Glomerular endothelial cell (primary cell): ENCODE measurements around the gene DOCK4. TPM values are rescaled to one million over a fixed set of nuclear protein-coding genes. Genes with fewer than 3 reads are reported as not detected.
"Not testable (repeated sequence)": the region's sequence is repeated elsewhere in the genome, so short reads cannot be mapped to it uniquely, and the experiment has no call there.

Experiments
- DNase-seq: peaks from one replicate; pipeline ENCODE4 v3.0.0-alpha.2; 2011; ENCODE audit warnings: low read depth, low spot score; ENCODE audit errors: extremely low read depth
- total RNA-seq: library from RNA; depleted of rRNA; stranded (reverse); fragments of >200 nt; gene quantifications from 2 replicates; pipeline ENCODE4 v1.2.3, GENCODE V29; 2015

The DOCK4 gene
- total RNA-seq, 1 donor from 2014 or later, result 150 TPM

- no peak for DNase-seq
These were observed 69.8 kb downstream of the DOCK4 start for GRCh38 chr7:112136271-112137008.

DNA sequence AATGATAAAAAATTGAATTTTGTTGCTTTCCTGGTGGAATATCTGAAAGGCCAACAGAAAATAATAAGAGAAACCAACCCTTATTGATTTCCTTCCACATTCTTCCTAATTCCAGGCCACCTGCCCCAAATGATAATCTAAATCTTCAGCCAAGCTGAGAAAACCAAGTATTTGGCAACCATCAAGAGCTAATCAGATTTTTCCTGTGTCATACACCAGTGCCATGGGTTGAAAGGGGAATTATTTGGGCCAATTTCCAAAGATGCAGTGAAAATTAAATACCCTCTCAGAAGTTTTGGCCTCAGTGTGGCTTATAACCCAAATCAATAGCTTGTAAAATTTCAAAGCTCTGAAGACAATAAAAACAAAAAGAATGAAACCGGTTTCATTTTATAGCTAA, 70.4 kb downstream of the DOCK4 start:
- DNase-seq, result no peak

GRCh38 chr7:112134039-112134438, 72.2 kb downstream of the DOCK4 start:
- DNase-seq, result no peak

DNA sequence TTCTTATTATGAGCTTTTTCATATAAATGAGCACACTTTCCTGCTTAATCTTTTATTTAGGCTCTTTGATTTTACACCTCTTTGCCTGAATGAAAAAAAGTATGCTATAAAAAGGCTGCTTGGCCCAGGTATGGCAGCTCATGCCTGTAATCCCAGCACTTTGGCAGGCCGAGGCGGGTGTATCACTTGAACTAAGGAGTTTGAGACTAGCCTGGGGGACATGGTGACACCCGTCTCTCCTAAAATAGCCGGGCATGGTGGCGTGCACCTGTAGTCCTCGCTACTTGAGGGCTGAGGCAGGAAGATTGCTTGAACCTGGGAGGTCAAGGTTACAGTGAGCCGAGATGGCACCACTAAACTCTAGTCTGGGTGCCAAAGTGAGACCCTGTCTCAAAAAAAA, 72.9 kb downstream of the DOCK4 start:
- no peak for DNase-seq

DNA sequence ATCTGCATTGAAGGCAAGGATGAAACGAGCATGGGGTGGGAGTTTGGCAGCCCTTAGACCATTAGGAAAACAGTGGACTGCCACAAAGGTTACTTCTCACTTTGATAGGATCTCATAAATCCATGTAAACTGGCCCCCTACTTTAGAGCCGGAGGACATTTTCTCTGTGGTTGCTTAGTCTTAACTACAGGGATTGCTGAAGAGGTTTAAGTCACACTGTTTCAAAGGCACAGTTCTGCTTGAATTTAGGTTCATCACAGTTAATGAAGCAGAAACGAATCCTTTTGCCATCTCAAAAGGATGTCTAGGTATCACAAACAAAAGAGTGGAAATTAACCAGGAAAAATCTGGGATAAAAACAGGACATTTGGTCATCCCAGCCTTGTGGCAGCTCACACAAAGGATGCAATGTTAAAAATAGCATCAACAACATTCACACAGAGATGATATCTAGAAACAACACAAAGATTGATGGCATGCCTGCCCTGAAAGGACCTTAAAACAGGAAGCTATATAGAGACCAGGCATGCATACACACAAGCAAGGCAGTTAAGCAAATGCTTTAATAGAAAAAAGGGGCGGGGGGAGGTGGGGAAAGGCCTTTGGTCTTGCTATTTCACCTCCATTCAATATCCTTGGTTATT, 74.0 kb downstream of the DOCK4 start:
- peak; percentile 80 for DNase-seq

GRCh38 chr7:112130729-112131410, 75.3 kb downstream of the DOCK4 start:
- DNase-seq, result no peak

GRCh38 chr7:112129655-112130323, 76.4 kb downstream of the DOCK4 start:
- no peak for DNase-seq

GRCh38 chr7:112128461-112129425, 77.5 kb downstream of the DOCK4 start:
- not testable (repeated sequence) for DNase-seq

DNA sequence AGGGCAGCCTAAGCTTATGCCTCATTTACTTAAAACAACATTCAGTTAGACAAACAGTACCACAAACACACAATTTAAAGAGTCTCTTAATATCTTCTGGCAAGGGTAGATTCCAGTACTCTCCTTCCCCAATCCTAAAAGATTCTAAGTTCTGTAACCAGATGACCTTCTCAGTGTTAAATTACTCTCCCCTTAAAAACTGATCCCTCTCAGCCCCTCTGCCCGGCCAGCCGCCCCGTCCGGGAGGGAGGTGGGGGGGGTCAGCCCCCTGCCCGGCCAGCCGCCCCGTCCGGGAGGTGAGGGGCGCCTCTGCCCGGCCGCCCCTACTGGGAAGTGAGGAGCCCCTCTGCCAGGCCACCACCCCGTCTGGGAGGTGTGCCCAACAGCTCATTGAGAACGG, 78.2 kb downstream of the DOCK4 start:
- not testable (repeated sequence) for DNase-seq

GRCh38 chr7:112125250-112125649, 80.9 kb downstream of the DOCK4 start:
- DNase-seq, result no peak

- DNase-seq, result no peak
These were observed 82.0 kb downstream of the DOCK4 start for GRCh38 chr7:112124061-112124766.

- DNase-seq, result no peak
These were observed 83.4 kb downstream of the DOCK4 start for GRCh38 chr7:112122798-112123197.

DNA sequence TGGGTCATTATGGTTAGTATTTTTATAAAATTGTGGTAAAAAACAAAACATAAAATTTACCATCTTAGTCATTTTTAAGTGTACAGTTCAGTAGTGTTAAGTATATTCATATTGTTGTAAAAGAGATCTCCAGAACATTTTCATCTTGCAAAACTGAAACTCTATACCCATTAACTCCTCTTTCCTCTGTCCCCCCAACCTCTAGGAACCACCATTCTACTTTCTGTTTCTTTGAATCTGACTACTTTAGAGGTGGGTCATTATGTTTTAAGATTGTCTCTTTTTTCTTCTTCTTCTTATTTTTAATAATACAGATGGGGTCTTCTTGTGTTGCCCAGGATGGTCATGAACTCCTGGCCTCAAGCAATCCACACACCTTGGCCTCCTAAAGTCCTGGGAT, 84.1 kb downstream of the DOCK4 start:
- no peak for DNase-seq

DNA sequence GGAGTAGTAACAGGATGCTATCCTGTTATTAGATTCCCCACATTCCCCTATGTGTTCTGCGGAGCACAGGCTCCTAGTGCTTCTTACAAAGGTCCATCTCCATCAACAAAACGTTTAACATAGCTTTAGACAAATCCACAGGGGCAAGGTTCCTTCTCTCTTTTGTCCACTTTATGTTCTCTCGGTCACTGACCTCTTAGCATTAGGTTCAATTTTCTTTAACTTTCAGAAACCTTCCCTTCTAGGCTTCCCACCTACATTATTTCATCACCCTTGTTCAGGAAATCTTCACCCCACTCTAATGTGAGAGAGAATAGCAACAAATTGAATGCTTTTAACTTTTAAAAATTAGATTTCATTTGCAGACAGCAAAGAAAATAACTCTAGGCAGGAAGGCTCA, 84.9 kb downstream of the DOCK4 start:
- no peak for DNase-seq

- no peak for DNase-seq
These were observed 85.4 kb downstream of the DOCK4 start for GRCh38 chr7:112120696-112121217.

DNA sequence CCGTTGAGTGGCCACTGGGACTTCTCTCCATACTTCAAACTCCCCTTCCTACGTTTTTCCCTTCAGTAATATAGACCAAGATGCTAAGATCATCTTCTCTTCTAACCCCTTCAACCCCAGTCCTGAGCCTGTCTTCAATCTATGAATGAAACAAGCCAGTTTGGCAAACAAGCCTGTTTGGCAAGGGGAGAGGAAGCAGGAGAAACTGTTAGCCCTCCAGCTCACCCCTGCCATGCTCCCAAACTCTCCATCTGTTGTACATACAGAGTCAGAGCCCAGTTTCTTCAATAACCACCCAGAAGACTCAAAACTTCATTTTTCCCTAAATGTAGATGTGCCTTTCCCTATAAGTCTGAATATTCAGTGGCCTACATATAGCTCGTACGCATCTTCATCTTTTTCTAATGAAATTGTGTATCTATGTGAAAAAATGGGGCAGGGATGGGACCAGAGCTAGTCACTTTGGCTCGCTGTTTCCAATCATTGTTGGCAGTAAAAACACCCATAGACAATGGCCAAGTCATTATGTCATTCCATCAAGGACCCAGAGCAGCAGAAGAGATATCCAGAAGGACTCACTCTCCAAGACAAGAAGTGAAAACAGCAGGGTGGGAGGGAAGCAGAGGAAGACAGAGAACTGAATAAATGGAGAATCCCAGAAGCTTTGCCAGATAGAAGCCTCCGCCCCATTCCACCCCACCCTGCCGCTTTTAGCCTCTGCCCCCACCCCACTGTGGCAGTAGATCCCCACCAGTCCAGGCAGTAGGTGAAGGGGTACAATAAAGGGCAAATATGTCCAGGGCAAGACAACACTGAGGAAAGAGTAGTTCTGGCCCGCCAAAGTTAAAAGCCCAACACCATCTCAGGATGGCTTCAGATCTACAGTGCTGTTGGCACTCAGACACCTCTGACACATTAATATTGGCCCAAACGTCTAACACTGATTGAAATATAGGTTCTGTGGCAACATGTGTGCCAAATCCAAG, 87.3 kb downstream of the DOCK4 start:
- DNase-seq, result no peak

DNA sequence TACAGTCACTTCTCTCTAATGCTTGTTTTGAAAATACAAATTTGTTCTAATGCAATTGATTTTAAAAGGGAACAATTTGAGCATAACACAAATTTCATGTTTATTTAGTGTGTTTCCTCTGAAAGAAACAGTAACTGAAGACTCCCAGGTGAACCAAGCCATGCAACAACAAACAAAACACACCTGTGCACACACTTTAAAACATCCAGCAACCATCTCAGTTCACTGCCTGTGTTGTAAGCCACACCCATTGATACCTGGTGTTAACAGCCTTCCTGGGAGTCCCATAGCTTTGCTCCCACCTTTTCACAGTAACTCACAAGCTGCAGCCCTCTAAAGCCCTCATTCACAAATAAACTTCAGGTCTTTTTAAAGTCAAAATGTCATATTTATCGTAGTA, 89.3 kb downstream of the DOCK4 start:
- DNase-seq, result no peak

DNA sequence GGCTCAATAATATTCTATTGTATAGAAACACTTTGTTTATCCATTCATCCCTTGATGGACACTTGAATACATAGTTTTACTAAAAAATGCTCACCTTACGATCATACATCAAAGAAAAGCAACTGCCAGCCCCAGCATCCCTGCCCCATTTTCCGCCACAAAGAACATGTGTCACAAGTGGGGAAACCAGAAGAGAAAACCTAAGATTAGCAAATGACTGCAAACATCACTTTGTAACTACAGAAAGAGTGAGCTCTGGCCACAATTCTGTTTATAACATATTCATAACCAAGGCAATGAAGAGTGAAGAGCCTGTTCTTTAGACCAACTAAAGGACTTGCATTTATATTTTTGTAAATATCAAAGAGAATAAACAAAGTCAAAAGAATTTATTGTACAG, 89.8 kb downstream of the DOCK4 start:
- no peak for DNase-seq
